Vagina (tissue), 2 donors: ENCODE data around the gene JUN.

Experiments used
- CTCF ChIP-seq, 3 experiments: fragments of 450-650 bp in 2 of 3; fragments of 200-600 bp in 1 of 3; sonication (generic) in 1 of 3; IDR thresholded peaks; one replicate each; pipeline ENCODE4 v1.5.1; 2017 to 2019; ENCODE audit warnings: antibody characterized with exemption in 3 of 3, mild to moderate bottlenecking in 2 of 3, moderate library complexity in 2 of 3
- POLR2A ChIP-seq, 2 donors: fragments of 450-650 bp; IDR thresholded peaks; one replicate each; pipeline ENCODE4 v1.6.1; 2017; ENCODE audit warnings: antibody characterized with exemption in 2 of 2, mild to moderate bottlenecking in 2 of 2, moderate library complexity in 2 of 2

DNA sequence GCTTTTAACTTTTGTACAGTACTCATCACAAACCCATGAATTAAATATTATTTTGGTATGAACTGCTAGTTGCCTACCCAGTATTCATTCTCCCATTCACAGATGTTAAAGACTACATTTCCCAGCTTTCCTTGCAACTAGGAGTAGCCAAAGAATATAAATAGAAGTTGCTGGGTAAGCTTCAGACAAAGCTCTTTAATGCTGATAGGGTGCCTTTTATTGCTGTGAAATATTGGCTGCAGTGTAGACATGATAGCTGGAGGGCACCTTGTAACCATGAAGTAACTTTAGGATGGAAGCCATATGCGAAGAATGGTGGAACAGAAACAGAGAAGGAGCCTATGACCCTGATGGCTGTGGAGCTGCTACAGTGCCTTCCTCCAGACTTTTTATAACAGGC is 16.7 kb downstream of the JUN start:
- no peak for TF ChIP-seq CTCF (IDR thresholded peaks at IDR 0.05)
- no peak for TF ChIP-seq POLR2A (IDR thresholded peaks at IDR 0.05)
